AG10803 (cell line): ENCODE data around the gene CAMK2A.

Source experiments
- DNase-seq: peaks from one replicate; pipeline ENCODE4 v3.0.0; 2010; ENCODE audit warnings: low read depth
- H3K4me3 ChIP-seq: 2 replicates; pipeline ENCODE4 v1.5.1; 2011; ENCODE audit warnings: mild to moderate bottlenecking, low read length, control low read depth
- CTCF ChIP-seq: conservative IDR thresholded peaks from 2 replicates; pipeline ENCODE4 v1.5.1; 2011; ENCODE audit warnings: mild to moderate bottlenecking, low read length, control low read depth, inconsistent platforms

Gene CAMK2A

GRCh38 chr5:150288791-150289190, 782 bp downstream of the CAMK2A start:
- DNase-seq, result no peak
- TF ChIP-seq CTCF, result no peak
- no peak overlapping the region for H3K4me3 ChIP-seq

GRCh38 chr5:150288361-150288760, 1.2 kb downstream of the CAMK2A start:
- TF ChIP-seq CTCF, result no peak
- no peak for DNase-seq
- H3K4me3 ChIP-seq, result no peak overlapping the region

GRCh38 chr5:150286820-150287219, 2.8 kb downstream of the CAMK2A start:
- H3K4me3 ChIP-seq, result no peak overlapping the region
- no peak for TF ChIP-seq CTCF
- DNase-seq, result no peak

GRCh38 chr5:150285114-150285513, 4.5 kb downstream of the CAMK2A start:
- TF ChIP-seq CTCF, result no peak
- no peak for DNase-seq
- no peak overlapping the region for H3K4me3 ChIP-seq

- no peak for TF ChIP-seq CTCF
- DNase-seq, result no peak
- H3K4me3 ChIP-seq, result no peak overlapping the region
Measured at GRCh38 chr5:150284311-150284710, 5.3 kb downstream of the CAMK2A start.

GRCh38 chr5:150283904-150284303, 5.7 kb downstream of the CAMK2A start:
- DNase-seq, result no peak
- no peak for TF ChIP-seq CTCF
- H3K4me3 ChIP-seq, result no peak overlapping the region

- no peak overlapping the region for H3K4me3 ChIP-seq
- no peak for DNase-seq
- TF ChIP-seq CTCF, result no peak
Measured at GRCh38 chr5:150281987-150282386, 7.6 kb downstream of the CAMK2A start.
